NCI-H1417 (cell line): ENCODE data around the gene DNAJC22.
A peak's percentile ranks its signal among the peaks of the same experiment; 100 is the strongest.

ENCODE experiments used
- DNase-seq, 3 experiments: peaks; one replicate each; lab custom pipeline; 2025; lab: John Stamatoyannopoulos, UW

DNAJC22 gene

GRCh38 chr12:49345051-49345824 is 1.4 kb upstream of the DNAJC22 start:
- DNase-seq, result peak; percentile 68 to 74 (median 74)

GRCh38 chr12:49345825-49346658 is 646 bp upstream of the DNAJC22 start:
- peak; percentile 53 to 58 (median 56) for DNase-seq

DNA sequence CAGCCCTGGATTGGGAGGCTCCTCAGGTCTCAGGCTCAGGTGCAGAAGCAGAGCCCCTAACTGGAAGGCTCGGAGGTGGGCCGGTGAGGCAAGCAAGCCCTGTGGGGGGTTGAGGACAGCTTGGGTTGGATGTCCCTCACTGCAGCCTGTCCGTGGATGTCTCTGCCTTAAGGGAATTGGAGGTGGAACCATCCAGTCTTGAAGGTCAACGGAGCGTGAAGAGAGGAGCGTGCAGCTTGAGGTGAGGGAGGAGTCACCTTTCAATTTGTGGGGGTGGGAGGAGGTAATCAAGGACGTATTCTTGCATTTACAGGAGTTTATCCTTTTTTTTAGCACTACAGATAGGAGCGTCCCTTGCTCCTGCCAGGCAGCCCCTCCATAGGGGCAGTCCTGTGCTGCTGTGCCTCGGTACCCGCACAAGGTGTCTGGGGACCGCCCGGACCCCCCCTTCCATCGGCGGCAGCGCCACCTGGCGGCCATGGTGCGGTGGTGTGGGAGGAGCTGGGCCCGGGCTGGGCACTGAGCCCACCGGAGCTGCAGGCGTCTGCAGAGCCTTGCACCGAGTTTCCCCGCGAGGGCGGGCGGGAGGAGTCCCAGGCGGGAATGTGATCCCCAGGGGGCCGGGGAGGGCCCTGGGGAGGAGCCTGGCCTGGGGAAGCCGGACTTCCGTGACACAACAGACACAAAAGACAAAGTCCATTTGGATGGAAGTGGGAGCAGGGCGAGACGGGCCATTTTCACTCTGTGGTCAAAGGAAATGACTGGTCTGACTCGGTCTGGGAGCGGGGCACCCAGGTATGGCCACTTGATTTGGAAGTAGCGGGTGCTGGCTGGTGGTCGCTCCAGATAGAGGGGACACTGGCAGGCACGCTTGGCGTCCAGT is 864 bp downstream of the DNAJC22 start:
- DNase-seq, result peak; percentile 75 to 95 (median 85)

GRCh38 chr12:49348781-49349180 is 2.1 kb downstream of the DNAJC22 start:
- DNase-seq, result no peak

DNA sequence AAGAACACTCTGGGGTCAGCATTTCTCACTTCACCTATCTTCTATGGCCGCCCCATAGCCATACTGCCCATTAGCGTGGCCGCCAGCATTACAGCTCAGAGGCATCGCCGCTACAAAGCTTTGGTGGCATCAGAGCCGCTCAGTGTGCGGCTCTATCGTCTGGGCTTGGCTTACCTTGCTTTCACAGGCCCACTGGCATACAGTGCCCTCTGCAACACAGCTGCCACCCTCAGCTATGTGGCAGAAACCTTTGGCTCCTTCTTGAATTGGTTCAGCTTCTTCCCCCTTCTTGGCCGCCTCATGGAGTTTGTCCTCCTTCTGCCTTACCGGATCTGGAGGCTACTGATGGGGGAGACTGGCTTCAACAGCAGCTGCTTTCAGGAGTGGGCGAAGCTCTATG is 2.6 kb downstream of the DNAJC22 start:
- no peak for DNase-seq

- no peak for DNase-seq
Measured at GRCh38 chr12:49352351-49352750, 5.7 kb downstream of the DNAJC22 start.

DNA sequence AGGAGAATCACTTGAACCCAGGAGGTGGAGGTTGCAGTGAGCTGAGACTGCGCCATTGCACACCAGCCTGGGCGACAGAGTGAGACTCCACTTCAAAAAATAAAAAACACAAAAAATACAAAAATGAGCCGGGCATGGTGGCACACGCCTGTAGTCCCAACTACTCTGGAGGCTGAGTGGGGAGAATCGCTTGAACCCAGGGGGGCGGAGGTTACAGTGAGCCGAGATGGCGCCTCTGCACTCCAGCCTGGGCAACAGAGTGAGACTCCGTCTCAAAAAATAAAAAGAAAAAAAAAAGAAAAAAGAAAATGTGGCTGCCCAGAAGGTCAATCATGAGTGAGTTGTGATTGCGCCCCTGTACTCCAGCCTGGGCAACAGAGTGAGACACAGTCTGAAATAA is 9.2 kb downstream of the DNAJC22 start:
- DNase-seq, result no peak

- DNase-seq, result peak in 2 of 3 experiments; percentile 30 to 63
Measured at GRCh38 chr12:49357103-49357678, 10.5 kb downstream of the DNAJC22 start.

- peak; percentile 66 to 90 (median 75) for DNase-seq
Measured at GRCh38 chr12:49358483-49359141, 11.9 kb downstream of the DNAJC22 start.

- DNase-seq, result no peak
Measured at GRCh38 chr12:49359671-49360070, 13.0 kb downstream of the DNAJC22 start.

DNA sequence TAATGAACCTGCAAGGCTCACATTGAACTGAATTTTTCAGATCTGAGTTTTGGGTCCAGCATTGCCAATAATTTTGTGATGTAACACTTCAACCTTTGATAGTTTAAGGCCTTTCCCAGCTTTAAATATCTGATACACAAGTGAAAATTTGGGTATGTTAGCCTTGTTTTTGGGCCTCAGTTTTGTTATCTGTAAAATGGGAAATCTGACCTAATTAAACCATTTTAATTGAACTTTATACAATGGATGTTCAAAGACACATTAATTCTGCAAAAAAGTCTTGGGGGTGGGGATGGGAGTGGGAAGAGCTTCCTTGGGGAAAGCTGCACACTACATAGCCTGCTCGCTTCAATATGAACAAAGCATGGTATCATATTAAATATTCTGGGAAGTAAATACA is 15.4 kb downstream of the DNAJC22 start:
- no peak for DNase-seq

GRCh38 chr12:49364989-49365388 is 18.3 kb downstream of the DNAJC22 start:
- DNase-seq, result no peak

DNA sequence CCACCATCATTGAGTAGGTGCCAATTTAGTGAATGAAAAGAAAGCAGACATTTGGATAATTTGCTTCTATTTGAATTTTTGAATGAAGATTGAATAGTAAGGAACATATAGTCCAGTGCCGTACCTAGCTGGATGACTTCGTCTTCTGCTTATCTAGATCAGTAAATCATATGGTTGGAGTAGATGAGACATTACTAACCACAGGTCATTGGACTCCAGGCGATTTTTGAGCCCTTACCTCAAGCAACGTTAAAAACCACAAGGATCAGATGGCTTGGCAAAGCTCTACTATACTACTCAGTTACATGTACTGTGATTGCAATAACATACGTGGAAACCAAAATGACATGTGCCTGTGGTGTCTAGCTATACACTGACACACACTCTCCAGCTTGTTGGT is 18.9 kb downstream of the DNAJC22 start:
- DNase-seq, result no peak

DNA sequence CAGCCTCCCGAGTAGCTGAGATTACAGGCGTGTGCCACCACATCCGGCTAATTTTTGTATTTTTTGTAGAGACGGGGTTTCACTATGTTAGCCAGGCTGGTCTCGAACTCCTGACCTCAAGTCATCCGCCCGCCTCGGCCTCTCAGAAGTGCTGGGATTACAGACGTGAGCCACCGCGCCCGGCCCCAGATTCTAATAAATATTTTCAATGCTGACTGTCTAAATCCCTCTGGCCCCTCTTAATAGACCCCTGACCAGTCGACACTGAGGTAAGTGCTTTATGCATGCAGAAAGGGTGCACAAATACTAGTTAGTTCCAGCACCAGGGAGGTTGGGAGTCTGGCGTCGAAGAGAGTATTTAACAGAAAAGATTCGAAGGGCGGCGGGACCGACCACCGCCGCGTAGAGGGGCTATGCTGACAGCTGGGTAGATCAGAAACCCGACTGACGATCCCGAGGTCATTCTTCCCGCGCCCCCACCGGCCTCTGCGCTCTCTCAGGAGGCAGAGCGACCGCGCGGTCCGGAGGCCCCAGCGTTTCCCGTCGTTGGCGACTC is 19.5 kb downstream of the DNAJC22 start:
- DNase-seq, result no peak

- DNase-seq, result peak; percentile 97 to 98 (median 98)
Measured at GRCh38 chr12:49366652-49367380, 20.1 kb downstream of the DNAJC22 start.

DNA sequence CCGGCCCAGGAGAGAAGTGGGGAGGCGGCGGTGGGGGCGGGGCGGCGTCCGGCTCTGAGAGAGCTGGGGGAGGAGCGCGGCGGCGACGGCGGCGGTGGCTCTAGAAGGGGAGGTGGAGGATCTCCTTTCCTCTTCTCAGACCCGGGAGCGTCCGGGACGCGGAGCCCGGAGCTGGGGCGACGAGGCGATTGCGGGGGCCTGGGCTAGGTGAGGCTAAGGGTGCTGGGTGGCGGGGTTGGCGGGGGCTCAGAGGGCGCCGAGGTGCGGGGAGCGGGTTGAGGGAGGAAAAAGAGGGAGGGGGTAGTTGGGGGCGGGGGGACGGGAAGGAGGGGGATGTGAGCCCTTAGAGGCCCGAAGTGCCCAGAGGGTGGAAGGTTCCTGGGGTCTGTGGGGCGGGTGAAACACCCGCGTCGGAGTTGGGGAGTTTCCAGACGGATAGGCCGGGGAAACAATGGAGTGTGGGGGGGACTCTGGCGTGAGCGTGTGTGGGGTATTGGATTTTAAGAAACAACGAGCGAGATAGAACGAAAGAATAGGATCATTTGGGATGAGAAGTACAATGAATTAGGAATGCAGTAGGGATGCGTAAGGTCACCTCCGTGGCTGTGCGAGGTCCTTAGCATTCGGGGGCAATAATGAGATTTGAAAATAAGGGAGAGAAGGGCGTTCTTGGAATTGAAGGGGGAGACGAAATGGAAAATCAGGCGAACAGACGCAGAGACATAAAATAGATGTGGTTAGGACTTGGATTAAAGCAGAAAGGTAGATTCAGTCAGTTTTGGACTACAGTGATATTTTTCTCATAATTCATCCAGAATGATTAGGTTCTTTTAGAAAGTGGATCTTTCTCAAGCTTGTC is 20.9 kb downstream of the DNAJC22 start, which contains the start of gene SPATS2:
TSS of gene SPATS2 (plus strand) at position 82 of the 859 bp plus-strand sequence. CDS start 93,551 bp downstream, outside the sequence.
- peak; percentile 53 to 90 (median 83) for DNase-seq

- peak in 1 of 3 experiments; percentile 61 for DNase-seq
Measured at GRCh38 chr12:49368240-49368600, 21.5 kb downstream of the DNAJC22 start.

- DNase-seq, result peak; percentile 13 to 70 (median 46)
Measured at GRCh38 chr12:49369411-49370145, 22.9 kb downstream of the DNAJC22 start.
